KMS-11 (cell line): ENCODE data around the gene TMEM144.

Source experiments
- H2AFZ ChIP-seq: fragments of 200-600 bp; sonication (generic); 2 replicates; pipeline ENCODE4 v1.6.1; 2016; ENCODE audit warnings: antibody characterized with exemption, mixed run types, low read depth
- H3K27ac ChIP-seq: fragments of 200-600 bp; sonication (generic); 2 replicates; pipeline ENCODE4 v1.6.1; 2016; ENCODE audit warnings: mild to moderate bottlenecking, mixed run types
- H3K27me3 ChIP-seq: fragments of 200-600 bp; sonication (generic); 2 replicates; pipeline ENCODE4 v1.6.1; 2017; ENCODE audit warnings: mild to moderate bottlenecking, low read depth, mixed run types, moderate library complexity; ENCODE audit not compliant: insufficient read depth
- H3K36me3 ChIP-seq: fragments of 200-600 bp; sonication (generic); 2 replicates; pipeline ENCODE4 v1.6.1; 2017; ENCODE audit warnings: mild to moderate bottlenecking, mixed run types; ENCODE audit not compliant: insufficient read depth
- H3K4me1 ChIP-seq: fragments of 200-600 bp; sonication (generic); 2 replicates; pipeline ENCODE4 v1.6.1; 2016; ENCODE audit warnings: mild to moderate bottlenecking, low read depth, mixed run types; ENCODE audit not compliant: poor library complexity, severe bottlenecking
- H3K4me2 ChIP-seq: fragments of 200-600 bp; sonication (generic); 2 replicates; pipeline ENCODE4 v1.7.0; 2016; ENCODE audit warnings: mild to moderate bottlenecking, mixed run types
- H3K4me3 ChIP-seq: fragments of 200-600 bp; sonication (generic); IDR thresholded peaks from 2 replicates; pipeline ENCODE4 v1.6.1; 2017; ENCODE audit warnings: low read depth, low read length, mixed read lengths; ENCODE audit not compliant: insufficient read depth
- H3K79me2 ChIP-seq: fragments of 200-600 bp; sonication (generic); 2 replicates; pipeline ENCODE4 v1.6.1; 2016; ENCODE audit warnings: low read depth, mixed run types; ENCODE audit not compliant: insufficient read depth
- H3K9ac ChIP-seq: fragments of 200-600 bp; sonication (generic); 2 replicates; pipeline ENCODE4 v1.6.1; 2016; ENCODE audit warnings: mild to moderate bottlenecking, mixed run types
- H4K20me1 ChIP-seq: fragments of 200-600 bp; sonication (generic); 2 replicates; pipeline ENCODE4 v1.6.1; 2016; ENCODE audit warnings: mild to moderate bottlenecking, mixed run types; ENCODE audit not compliant: insufficient read depth
- TF ChIP-seq, protein P1 (sequence below): fragments of 200-600 bp; sonication (generic); conservative IDR thresholded peaks from 2 replicates; pipeline ENCODE4 v1.6.1; 2017; ENCODE audit warnings: low read depth, mild to moderate bottlenecking, antibody characterized with exemption, low read length, moderate library complexity, mixed read lengths

The TMEM144 gene

GRCh38 chr4:158229768-158230167 is 19.5 kb downstream of the TMEM144 start:
- Histone ChIP-seq H3K4me3 (no peak overlapping the region), H2AFZ (no peak overlapping the region), H3K27ac (no peak overlapping the region), H3K4me2 (no peak overlapping the region), H4K20me1 (no peaks in the 10 kb centered on the region), H3K9ac (no peak overlapping the region), H3K4me1 (no peaks in the 10 kb centered on the region), H3K36me3 (no peaks in the 10 kb centered on the region), H3K27me3 (no peaks in the 10 kb centered on the region), H3K79me2 (no peaks in the 10 kb centered on the region)
- TF ChIP-seq, protein P1, sequence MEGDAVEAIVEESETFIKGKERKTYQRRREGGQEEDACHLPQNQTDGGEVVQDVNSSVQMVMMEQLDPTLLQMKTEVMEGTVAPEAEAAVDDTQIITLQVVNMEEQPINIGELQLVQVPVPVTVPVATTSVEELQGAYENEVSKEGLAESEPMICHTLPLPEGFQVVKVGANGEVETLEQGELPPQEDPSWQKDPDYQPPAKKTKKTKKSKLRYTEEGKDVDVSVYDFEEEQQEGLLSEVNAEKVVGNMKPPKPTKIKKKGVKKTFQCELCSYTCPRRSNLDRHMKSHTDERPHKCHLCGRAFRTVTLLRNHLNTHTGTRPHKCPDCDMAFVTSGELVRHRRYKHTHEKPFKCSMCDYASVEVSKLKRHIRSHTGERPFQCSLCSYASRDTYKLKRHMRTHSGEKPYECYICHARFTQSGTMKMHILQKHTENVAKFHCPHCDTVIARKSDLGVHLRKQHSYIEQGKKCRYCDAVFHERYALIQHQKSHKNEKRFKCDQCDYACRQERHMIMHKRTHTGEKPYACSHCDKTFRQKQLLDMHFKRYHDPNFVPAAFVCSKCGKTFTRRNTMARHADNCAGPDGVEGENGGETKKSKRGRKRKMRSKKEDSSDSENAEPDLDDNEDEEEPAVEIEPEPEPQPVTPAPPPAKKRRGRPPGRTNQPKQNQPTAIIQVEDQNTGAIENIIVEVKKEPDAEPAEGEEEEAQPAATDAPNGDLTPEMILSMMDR, result no peak

DNA sequence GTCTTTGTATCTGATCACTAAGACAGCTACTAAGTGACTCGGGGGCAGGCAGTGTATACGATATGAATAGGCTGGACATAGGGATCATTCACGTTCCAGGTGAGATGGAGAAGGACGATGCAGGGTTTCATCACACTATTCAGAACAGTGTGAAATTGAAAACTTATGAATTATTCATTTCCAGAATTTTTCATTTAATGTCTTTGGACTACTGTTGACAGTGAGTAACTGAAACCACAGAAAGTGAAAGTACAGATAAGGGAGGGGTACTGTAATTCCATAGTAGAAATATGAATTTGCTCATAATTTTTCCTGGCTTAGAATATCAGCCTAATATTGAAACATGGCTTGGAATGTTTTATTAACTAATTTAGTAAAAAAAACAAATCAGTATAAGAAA is 24.4 kb downstream of the TMEM144 start:
- Histone ChIP-seq H3K4me3 (no peak overlapping the region), H3K36me3 (no peaks in the 10 kb centered on the region), H3K27me3 (no peaks in the 10 kb centered on the region), H3K79me2 (no peaks in the 10 kb centered on the region), H3K9ac (no peak overlapping the region), H3K4me1 (no peaks in the 10 kb centered on the region), H2AFZ (no peak overlapping the region), H3K4me2 (no peak overlapping the region), H4K20me1 (no peaks in the 10 kb centered on the region), H3K27ac (no peak overlapping the region)
- TF ChIP-seq, protein P1, result no peak

GRCh38 chr4:158236304-158237030 is 26.2 kb downstream of the TMEM144 start:
- TF ChIP-seq, protein P1, result no peak
- Histone ChIP-seq H3K36me3 (no peaks in the 10 kb centered on the region), H3K27ac (no peak overlapping the region), H3K4me2 (no peak overlapping the region), H3K9ac (no peak overlapping the region), H3K4me3 (no peak overlapping the region), H4K20me1 (no peaks in the 10 kb centered on the region), H3K79me2 (no peaks in the 10 kb centered on the region), H3K27me3 (no peaks in the 10 kb centered on the region), H3K4me1 (no peaks in the 10 kb centered on the region), H2AFZ (no peak overlapping the region)

GRCh38 chr4:158238575-158238974 is 28.3 kb downstream of the TMEM144 start:
- H2AFZ ChIP-seq, result no peak overlapping the region
- no peak overlapping the region for H3K4me2 ChIP-seq
- no peak overlapping the region for H3K4me3 ChIP-seq
- no peaks in the 10 kb centered on the region for H4K20me1 ChIP-seq
- no peaks in the 10 kb centered on the region for H3K36me3 ChIP-seq
- no peaks in the 10 kb centered on the region for H3K79me2 ChIP-seq
- H3K4me1 ChIP-seq, result no peaks in the 10 kb centered on the region
- no peaks in the 10 kb centered on the region for H3K27me3 ChIP-seq
- H3K27ac ChIP-seq, result no peak overlapping the region
- H3K9ac ChIP-seq, result no peak overlapping the region
- TF ChIP-seq, protein P1, result no peak
